Measurements from ENCODE around the gene DDAH2.

DDAH2 gene, protein sequence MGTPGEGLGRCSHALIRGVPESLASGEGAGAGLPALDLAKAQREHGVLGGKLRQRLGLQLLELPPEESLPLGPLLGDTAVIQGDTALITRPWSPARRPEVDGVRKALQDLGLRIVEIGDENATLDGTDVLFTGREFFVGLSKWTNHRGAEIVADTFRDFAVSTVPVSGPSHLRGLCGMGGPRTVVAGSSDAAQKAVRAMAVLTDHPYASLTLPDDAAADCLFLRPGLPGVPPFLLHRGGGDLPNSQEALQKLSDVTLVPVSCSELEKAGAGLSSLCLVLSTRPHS

GRCh38 chr6:31728767-31729514, at the start of gene DDAH2:
DDAH2 (minus strand) TSS chr6:31729299; CDS start chr6:31729161, 138 bp downstream.
- peaks cover 26% of the 10 kb centered on the region for H3K36me3 ChIP-seq (ENCODE audit: control insufficient read depth, insufficient read depth, low read length)
- H3K27me3 ChIP-seq (ENCODE audit: control insufficient read depth, insufficient read depth, low read length) = no peaks in the 10 kb centered on the region
- H3K9me3 ChIP-seq (ENCODE audit: control insufficient read depth, low read length) = no peaks in the 10 kb centered on the region
- peak within 1 kb of the TSS; percentile 78 for H3K9ac ChIP-seq (ENCODE audit: low read length)
- H3K4me1 ChIP-seq (ENCODE audit: control insufficient read depth, insufficient read depth, low read length) = peaks cover 45% of the 10 kb centered on the region
- H3K4me3 ChIP-seq (ENCODE audit: low read length) = peak within 1 kb of the TSS; percentile 83

DNA sequence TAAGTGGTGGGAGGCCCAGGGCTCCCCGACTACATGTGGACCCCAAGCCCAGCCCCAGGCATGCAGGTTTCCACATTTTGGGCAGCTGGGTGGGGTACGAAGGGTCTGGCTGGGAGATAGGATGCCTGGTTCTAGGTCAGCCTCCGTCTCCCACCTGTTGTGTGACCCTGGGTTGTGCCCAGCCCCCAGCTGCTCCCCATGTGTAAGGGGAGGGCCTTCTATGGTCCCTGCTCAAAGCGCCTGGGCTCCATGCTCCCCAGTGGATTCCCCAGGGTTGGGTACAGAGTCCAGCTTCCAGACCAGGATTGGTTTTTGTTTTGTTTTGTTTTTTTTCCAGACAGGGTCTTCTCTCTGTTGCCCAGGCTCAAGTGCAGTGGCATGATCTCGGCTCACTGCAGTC, 49.1 kb upstream of the DDAH2 start:
- Histone ChIP-seq H3K9me3 (ENCODE audit: control insufficient read depth, low read length) (no peaks in the 10 kb centered on the region), H3K9ac (ENCODE audit: low read length) (no peak overlapping the region), H3K4me1 (ENCODE audit: control insufficient read depth, insufficient read depth, low read length) (peaks cover 33% of the 10 kb centered on the region), H3K36me3 (ENCODE audit: control insufficient read depth, insufficient read depth, low read length) (peaks cover 7% of the 10 kb centered on the region), H3K27me3 (ENCODE audit: control insufficient read depth, insufficient read depth, low read length) (no peaks in the 10 kb centered on the region), H3K4me3 (ENCODE audit: low read length) (no peak overlapping the region)

DNA sequence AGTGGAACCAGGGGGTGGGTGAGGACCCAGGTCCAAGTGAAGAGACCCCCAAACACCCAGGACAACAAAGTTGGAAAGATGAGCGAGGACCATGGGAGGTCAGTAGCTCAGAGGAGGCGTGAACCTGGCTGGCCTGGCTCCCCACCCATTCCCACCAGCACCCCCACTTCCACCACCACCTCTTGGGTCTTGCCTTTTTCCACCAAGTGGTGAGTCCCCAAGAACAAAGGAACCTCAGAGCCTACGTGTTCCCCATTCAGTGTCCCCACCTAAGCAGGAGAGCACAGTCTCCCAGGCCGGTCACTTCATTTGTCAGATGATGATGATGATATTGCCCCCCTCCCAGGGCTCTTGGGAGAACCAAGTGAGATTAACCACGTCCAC, 48.6 kb upstream of the DDAH2 start:
- H3K36me3 ChIP-seq (ENCODE audit: control insufficient read depth, insufficient read depth, low read length) = peaks cover 7% of the 10 kb centered on the region
- no peaks in the 10 kb centered on the region for H3K9me3 ChIP-seq (ENCODE audit: control insufficient read depth, low read length)
- no peaks in the 10 kb centered on the region for H3K27me3 ChIP-seq (ENCODE audit: control insufficient read depth, insufficient read depth, low read length)
- H3K4me3 ChIP-seq (ENCODE audit: low read length) = no peak overlapping the region
- H3K9ac ChIP-seq (ENCODE audit: low read length) = peak overlapping the region; percentile 89
- peaks cover 37% of the 10 kb centered on the region for H3K4me1 ChIP-seq (ENCODE audit: control insufficient read depth, insufficient read depth, low read length)

DNA sequence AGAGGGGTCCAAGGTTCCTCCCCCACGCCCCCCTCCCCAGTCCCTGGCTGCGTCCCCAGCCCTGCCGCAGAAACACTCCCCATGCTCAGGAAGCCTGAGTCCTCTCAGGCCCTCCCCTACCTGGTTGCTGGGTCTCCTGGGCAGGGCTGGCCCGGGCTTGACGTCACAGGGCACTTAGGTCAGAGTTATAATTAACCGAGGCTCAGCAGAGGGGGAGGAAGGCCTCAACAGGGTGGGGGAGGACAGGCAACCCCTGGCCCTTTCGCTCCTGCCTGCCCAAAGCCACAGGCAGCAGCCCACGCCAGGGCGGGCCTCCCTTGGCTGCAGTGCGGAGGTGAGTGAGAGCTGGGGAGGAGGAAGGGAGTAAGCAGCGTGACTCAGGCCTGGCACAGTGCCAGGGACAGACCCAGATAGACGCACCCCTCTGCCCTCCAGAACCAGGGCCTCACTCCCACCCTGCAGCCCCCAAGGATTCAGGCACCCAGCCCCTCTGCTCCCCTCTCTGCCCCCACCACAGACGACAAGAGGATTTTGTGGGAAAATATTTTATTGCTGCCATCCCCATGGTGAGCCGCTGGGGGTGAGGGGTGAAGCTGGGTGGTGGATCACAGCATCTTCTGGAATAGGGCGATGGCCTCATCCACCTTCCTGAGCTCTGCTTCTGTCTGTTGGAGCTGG, 48.0 kb upstream of the DDAH2 start, which contains the start of gene VWA7:
TSS of gene VWA7 (minus strand) at position 340 of the 678 bp plus-strand sequence. CDS start 549 bp downstream, outside the sequence.
- H3K4me3 ChIP-seq (ENCODE audit: low read length) = peak within 1 kb of the TSS; percentile 60
- peaks cover 38% of the 10 kb centered on the region for H3K4me1 ChIP-seq (ENCODE audit: control insufficient read depth, insufficient read depth, low read length)
- peaks cover 7% of the 10 kb centered on the region for H3K36me3 ChIP-seq (ENCODE audit: control insufficient read depth, insufficient read depth, low read length)
- no peaks in the 10 kb centered on the region for H3K9me3 ChIP-seq (ENCODE audit: control insufficient read depth, low read length)
- H3K27me3 ChIP-seq (ENCODE audit: control insufficient read depth, insufficient read depth, low read length) = no peaks in the 10 kb centered on the region
- peak within 1 kb of the TSS; percentile 89 for H3K9ac ChIP-seq (ENCODE audit: low read length)

- peak overlapping the region; percentile 89 for H3K9ac ChIP-seq (ENCODE audit: low read length)
- H3K36me3 ChIP-seq (ENCODE audit: control insufficient read depth, insufficient read depth, low read length) = peaks cover 7% of the 10 kb centered on the region
- H3K9me3 ChIP-seq (ENCODE audit: control insufficient read depth, low read length) = no peaks in the 10 kb centered on the region
- no peaks in the 10 kb centered on the region for H3K27me3 ChIP-seq (ENCODE audit: control insufficient read depth, insufficient read depth, low read length)
- H3K4me3 ChIP-seq (ENCODE audit: low read length) = peak overlapping the region; percentile 60
- peaks cover 38% of the 10 kb centered on the region for H3K4me1 ChIP-seq (ENCODE audit: control insufficient read depth, insufficient read depth, low read length)
Measured at GRCh38 chr6:31776485-31776988, 47.4 kb upstream of the DDAH2 start.

DNA sequence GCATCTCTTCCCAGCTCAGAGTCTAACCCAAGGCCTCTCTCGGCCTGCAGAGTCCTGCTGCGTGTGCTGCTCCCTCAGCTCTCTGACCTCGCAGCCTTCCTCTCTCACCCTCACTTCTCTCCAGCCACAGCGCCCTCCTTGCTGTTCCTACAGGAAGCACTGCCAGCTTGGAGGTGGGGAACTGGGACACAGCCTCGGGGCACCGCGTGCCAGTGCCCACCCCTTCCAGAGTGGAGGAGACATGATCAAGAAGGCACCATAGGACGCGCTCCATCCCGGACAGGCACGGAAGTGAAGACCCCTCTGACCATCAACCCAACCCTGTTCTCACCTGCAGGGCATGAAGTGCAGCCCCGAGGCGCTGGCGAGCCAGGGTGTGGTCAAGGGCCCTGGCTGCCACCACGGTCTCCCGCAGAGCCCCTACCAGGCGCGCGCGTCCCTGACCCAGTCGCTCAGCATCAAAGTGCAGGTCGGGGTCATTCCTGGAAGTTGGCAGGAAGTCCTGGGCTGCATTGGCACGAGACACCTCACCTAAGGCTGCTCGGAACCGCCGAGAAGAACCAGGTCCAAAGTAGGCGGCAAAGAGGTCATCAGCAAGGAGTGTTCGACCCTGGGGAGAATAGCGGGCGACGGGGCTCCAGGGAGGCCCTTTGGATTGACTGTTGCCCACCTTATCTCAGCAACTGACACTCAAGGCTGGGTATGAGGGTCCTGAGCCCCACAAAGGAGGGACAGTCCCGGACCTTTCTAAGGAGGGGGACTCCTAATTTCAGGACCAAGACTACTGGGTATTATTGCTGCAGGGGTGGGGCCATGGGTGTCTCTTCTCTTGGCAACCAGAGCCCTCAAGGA, 46.8 kb upstream of the DDAH2 start:
- Histone ChIP-seq H3K9ac (ENCODE audit: low read length) (peak overlapping the region; percentile 89), H3K4me1 (ENCODE audit: control insufficient read depth, insufficient read depth, low read length) (peaks cover 38% of the 10 kb centered on the region), H3K36me3 (ENCODE audit: control insufficient read depth, insufficient read depth, low read length) (peaks cover 7% of the 10 kb centered on the region), H3K9me3 (ENCODE audit: control insufficient read depth, low read length) (no peaks in the 10 kb centered on the region), H3K4me3 (ENCODE audit: low read length) (no peak overlapping the region), H3K27me3 (ENCODE audit: control insufficient read depth, insufficient read depth, low read length) (no peaks in the 10 kb centered on the region)

GRCh38 chr6:31775184-31775583, 46.1 kb upstream of the DDAH2 start:
- Histone ChIP-seq H3K4me3 (ENCODE audit: low read length) (no peak overlapping the region), H3K27me3 (ENCODE audit: control insufficient read depth, insufficient read depth, low read length) (no peaks in the 10 kb centered on the region), H3K9ac (ENCODE audit: low read length) (peak overlapping the region; percentile 89), H3K9me3 (ENCODE audit: control insufficient read depth, low read length) (no peaks in the 10 kb centered on the region), H3K4me1 (ENCODE audit: control insufficient read depth, insufficient read depth, low read length) (peaks cover 38% of the 10 kb centered on the region), H3K36me3 (ENCODE audit: control insufficient read depth, insufficient read depth, low read length) (peaks cover 3% of the 10 kb centered on the region)

- H3K4me3 ChIP-seq (ENCODE audit: low read length) = no peak overlapping the region
- peaks cover 27% of the 10 kb centered on the region for H3K4me1 ChIP-seq (ENCODE audit: control insufficient read depth, insufficient read depth, low read length)
- H3K36me3 ChIP-seq (ENCODE audit: control insufficient read depth, insufficient read depth, low read length) = no peaks in the 10 kb centered on the region
- no peaks in the 10 kb centered on the region for H3K9me3 ChIP-seq (ENCODE audit: control insufficient read depth, low read length)
- H3K27me3 ChIP-seq (ENCODE audit: control insufficient read depth, insufficient read depth, low read length) = no peaks in the 10 kb centered on the region
- H3K9ac ChIP-seq (ENCODE audit: low read length) = no peak overlapping the region
Measured at GRCh38 chr6:31771992-31772358, 42.9 kb upstream of the DDAH2 start.

- H3K4me3 ChIP-seq (ENCODE audit: low read length) = no peak overlapping the region
- H3K27me3 ChIP-seq (ENCODE audit: control insufficient read depth, insufficient read depth, low read length) = no peaks in the 10 kb centered on the region
- H3K4me1 ChIP-seq (ENCODE audit: control insufficient read depth, insufficient read depth, low read length) = peaks cover 16% of the 10 kb centered on the region
- H3K9ac ChIP-seq (ENCODE audit: low read length) = no peak overlapping the region
- no peaks in the 10 kb centered on the region for H3K9me3 ChIP-seq (ENCODE audit: control insufficient read depth, low read length)
- no peaks in the 10 kb centered on the region for H3K36me3 ChIP-seq (ENCODE audit: control insufficient read depth, insufficient read depth, low read length)
Measured at GRCh38 chr6:31770860-31771259, 41.8 kb upstream of the DDAH2 start.

- no peak overlapping the region for H3K9ac ChIP-seq (ENCODE audit: low read length)
- no peaks in the 10 kb centered on the region for H3K27me3 ChIP-seq (ENCODE audit: control insufficient read depth, insufficient read depth, low read length)
- H3K4me3 ChIP-seq (ENCODE audit: low read length) = no peak overlapping the region
- H3K9me3 ChIP-seq (ENCODE audit: control insufficient read depth, low read length) = no peaks in the 10 kb centered on the region
- peaks cover 5% of the 10 kb centered on the region for H3K4me1 ChIP-seq (ENCODE audit: control insufficient read depth, insufficient read depth, low read length)
- H3K36me3 ChIP-seq (ENCODE audit: control insufficient read depth, insufficient read depth, low read length) = no peaks in the 10 kb centered on the region
Measured at GRCh38 chr6:31769684-31770371, 40.7 kb upstream of the DDAH2 start.
